ENCODE measurements around the gene HOMER2. TPM values are rescaled to one million over a fixed set of nuclear protein-coding genes. Genes with fewer than 3 reads are reported as not detected.
A peak's percentile ranks its signal among the peaks of the same experiment; 100 is the strongest.

Gene HOMER2
- total and polyA plus RNA-seq, 2 of the 13 experiments (the other 11 are each of a cell fraction or from before 2014, with no cell fraction given): 12.9 to 14.1 TPM

DNA sequence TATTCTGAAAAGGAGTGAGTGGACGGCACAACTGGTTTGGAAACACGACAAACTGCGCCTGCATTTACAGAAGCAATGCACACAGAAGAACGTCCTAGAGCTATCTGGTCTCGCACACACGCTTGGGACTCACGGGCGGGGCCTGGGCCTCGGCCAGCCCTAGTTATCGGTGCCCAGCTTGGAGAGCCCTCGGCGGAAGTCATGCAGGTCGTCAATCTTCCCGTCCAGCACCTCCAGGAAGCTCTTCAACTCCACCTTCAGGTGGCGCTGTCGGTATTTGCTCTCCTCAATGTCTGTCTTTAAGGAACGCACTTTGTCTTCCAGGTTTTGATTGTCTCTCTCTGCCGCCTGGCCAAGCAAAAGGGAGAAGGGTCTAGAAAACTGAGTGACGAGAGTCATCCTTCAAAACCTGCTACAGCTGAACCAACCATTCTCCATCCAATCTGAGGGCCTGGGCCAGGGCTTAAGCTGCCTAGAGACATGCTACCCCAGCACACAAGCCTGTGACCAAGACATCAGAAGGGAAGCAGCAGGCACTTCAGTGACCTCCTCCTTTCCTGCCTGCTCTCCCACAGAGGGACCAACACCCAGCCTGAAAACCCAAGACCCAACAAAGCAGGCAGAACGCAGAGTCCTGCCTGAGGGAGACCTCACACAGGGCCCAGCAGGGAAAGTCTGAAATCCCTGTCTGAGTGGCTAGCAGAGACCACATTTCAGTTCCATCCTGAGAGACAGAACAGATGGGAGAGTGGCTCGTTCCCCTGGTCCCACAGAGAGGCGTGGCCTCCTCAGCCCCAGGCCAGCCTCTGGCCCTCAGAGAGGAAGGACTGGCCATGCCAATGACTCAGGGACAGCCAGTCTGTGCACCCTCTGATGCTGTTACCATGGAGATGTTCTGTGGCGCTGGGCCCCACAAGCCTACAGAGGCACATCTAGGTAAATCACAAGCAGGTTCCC is 102.7 kb downstream of the HOMER2 start (continued):
- TF ChIP-seq, protein P1, sequence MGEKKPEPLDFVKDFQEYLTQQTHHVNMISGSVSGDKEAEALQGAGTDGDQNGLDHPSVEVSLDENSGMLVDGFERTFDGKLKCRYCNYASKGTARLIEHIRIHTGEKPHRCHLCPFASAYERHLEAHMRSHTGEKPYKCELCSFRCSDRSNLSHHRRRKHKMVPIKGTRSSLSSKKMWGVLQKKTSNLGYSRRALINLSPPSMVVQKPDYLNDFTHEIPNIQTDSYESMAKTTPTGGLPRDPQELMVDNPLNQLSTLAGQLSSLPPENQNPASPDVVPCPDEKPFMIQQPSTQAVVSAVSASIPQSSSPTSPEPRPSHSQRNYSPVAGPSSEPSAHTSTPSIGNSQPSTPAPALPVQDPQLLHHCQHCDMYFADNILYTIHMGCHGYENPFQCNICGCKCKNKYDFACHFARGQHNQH (CRISPR knock-in tag; IDR thresholded peaks at IDR 0.05): no peak
- TF ChIP-seq SMC3 (IDR thresholded peaks at IDR 0.05; ENCODE audit: low read length): peak; percentile 75
- TF ChIP-seq STAG1 (CRISPR knock-in tag; IDR thresholded peaks at IDR 0.05): peak; percentile 84
- TF ChIP-seq SYNCRIP (IDR thresholded peaks at IDR 0.05; ENCODE audit: insufficient read depth, low read depth, low read length): no peak
- 0 out of 2 replicates have a peak, but pooled peaks have one; percentile 28 for TF ChIP-seq GLI4 (CRISPR knock-in tag; IDR thresholded peaks at IDR 0.05; ENCODE audit: borderline replicate concordance)
- TF ChIP-seq TMF1 (CRISPR knock-in tag; IDR thresholded peaks at IDR 0.05; ENCODE audit: low read depth): no peak
- TF ChIP-seq KLF13 (CRISPR knock-in tag; IDR thresholded peaks at IDR 0.05): no peak
- TF ChIP-seq YY1 (IDR thresholded peaks at IDR 0.05; ENCODE audit: insufficient read depth, insufficient replicate concordance, low read depth, low read length): no peak
- peak; percentile 54 for TF ChIP-seq XRCC5 (optimal IDR thresholded peaks at IDR 0.05; ENCODE audit: low read length)
- TF ChIP-seq, protein P2, sequence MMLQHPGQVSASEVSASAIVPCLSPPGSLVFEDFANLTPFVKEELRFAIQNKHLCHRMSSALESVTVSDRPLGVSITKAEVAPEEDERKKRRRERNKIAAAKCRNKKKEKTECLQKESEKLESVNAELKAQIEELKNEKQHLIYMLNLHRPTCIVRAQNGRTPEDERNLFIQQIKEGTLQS (CRISPR knock-in tag; IDR thresholded peaks at IDR 0.05): no peak
- no peak for TF ChIP-seq NCOA2 (CRISPR knock-in tag; IDR thresholded peaks at IDR 0.05)
- TF ChIP-seq, protein P3, sequence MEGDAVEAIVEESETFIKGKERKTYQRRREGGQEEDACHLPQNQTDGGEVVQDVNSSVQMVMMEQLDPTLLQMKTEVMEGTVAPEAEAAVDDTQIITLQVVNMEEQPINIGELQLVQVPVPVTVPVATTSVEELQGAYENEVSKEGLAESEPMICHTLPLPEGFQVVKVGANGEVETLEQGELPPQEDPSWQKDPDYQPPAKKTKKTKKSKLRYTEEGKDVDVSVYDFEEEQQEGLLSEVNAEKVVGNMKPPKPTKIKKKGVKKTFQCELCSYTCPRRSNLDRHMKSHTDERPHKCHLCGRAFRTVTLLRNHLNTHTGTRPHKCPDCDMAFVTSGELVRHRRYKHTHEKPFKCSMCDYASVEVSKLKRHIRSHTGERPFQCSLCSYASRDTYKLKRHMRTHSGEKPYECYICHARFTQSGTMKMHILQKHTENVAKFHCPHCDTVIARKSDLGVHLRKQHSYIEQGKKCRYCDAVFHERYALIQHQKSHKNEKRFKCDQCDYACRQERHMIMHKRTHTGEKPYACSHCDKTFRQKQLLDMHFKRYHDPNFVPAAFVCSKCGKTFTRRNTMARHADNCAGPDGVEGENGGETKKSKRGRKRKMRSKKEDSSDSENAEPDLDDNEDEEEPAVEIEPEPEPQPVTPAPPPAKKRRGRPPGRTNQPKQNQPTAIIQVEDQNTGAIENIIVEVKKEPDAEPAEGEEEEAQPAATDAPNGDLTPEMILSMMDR (CRISPR knock-in tag; IDR thresholded peaks at IDR 0.05): peak; percentile 88
- TF ChIP-seq, protein P4, sequence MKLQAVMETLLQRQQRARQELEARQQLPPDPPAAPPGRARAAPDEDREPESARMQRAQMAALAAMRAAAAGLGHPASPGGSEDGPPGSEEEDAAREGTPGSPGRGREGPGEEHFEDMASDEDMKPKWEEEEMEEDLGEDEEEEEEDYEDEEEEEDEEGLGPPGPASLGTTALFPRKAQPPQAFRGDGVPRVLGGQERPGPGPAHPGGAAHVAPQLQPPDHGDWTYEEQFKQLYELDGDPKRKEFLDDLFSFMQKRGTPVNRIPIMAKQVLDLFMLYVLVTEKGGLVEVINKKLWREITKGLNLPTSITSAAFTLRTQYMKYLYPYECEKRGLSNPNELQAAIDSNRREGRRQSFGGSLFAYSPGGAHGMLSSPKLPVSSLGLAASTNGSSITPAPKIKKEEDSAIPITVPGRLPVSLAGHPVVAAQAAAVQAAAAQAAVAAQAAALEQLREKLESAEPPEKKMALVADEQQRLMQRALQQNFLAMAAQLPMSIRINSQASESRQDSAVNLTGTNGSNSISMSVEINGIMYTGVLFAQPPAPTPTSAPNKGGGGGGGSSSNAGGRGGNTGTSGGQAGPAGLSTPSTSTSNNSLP (IDR thresholded peaks at IDR 0.05; ENCODE audit: low read depth, low read length): no peak
- TF ChIP-seq, protein P5, sequence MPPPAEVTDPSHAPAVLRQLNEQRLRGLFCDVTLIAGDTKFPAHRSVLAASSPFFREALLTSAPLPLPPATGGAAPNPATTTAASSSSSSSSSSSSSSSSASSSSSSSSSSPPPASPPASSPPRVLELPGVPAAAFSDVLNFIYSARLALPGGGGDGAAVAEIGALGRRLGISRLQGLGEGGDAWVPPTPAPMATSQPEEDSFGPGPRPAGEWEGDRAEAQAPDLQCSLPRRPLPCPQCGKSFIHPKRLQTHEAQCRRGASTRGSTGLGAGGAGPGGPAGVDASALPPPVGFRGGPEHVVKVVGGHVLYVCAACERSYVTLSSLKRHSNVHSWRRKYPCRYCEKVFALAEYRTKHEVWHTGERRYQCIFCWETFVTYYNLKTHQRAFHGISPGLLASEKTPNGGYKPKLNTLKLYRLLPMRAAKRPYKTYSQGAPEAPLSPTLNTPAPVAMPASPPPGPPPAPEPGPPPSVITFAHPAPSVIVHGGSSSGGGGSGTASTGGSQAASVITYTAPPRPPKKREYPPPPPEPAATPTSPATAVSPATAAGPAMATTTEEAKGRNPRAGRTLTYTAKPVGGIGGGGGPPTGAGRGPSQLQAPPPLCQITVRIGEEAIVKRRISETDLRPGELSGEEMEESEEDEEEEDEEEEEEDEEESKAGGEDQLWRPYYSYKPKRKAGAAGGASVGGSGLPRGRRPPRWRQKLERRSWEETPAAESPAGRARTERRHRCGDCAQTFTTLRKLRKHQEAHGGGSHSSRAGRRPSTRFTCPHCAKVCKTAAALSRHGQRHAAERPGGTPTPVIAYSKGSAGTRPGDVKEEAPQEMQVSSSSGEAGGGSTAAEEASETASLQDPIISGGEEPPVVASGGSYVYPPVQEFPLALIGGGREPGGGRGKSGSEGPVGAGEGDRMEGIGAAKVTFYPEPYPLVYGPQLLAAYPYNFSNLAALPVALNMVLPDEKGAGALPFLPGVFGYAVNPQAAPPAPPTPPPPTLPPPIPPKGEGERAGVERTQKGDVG (CRISPR knock-in tag; IDR thresholded peaks at IDR 0.05; ENCODE audit: borderline replicate concordance): 0 out of 2 replicates have a peak, but pooled peaks have one; percentile 34
- no peak for TF ChIP-seq ZZZ3 (CRISPR knock-in tag; IDR thresholded peaks at IDR 0.05; ENCODE audit: borderline replicate concordance)
- no peak for TF ChIP-seq PCBP2 (optimal IDR thresholded peaks at IDR 0.05; ENCODE audit: low read depth, low read length, poor library complexity, severe bottlenecking)
- peak; percentile 42; the same call in 1 of the 2 replicates for TF ChIP-seq KAT8 (CRISPR knock-in tag; IDR thresholded peaks at IDR 0.05)
- no peak; the same call in 1 of the 2 replicates for TF ChIP-seq CBX5 (CRISPR knock-in tag; IDR thresholded peaks at IDR 0.05; ENCODE audit: borderline replicate concordance)
- TF ChIP-seq ZSCAN29 (CRISPR knock-in tag; conservative IDR thresholded peaks at IDR 0.05): no peak
- TF ChIP-seq FOXP1 (IDR thresholded peaks at IDR 0.05): no peak
- no peak for TF ChIP-seq FOXP1 (CRISPR knock-in tag; IDR thresholded peaks at IDR 0.05)
